ENCODE data around the gene LARGE1. TPM values are rescaled to one million over a fixed set of nuclear protein-coding genes. Genes with fewer than 3 reads are reported as not detected.

Gene LARGE1
- total and polyA plus RNA-seq, 2 of the 13 experiments (the other 11 are each of a cell fraction or from before 2014, with no cell fraction given) = 8.4 to 11.0 TPM

GRCh38 chr22:33584152-33584551 is 336.1 kb downstream of the LARGE1 start:
- TF ChIP-seq RFX3 (CRISPR knock-in tag; IDR thresholded peaks at IDR 0.05) (no peak), NFYC (CRISPR knock-in tag; IDR thresholded peaks at IDR 0.05) (no peak), RXRA (CRISPR knock-in tag; IDR thresholded peaks at IDR 0.05) (no peak), ZNF224 (CRISPR knock-in tag; IDR thresholded peaks at IDR 0.05) (no peak), TBP (CRISPR knock-in tag; IDR thresholded peaks at IDR 0.05) (no peak), RFX1 (IDR thresholded peaks at IDR 0.05) (no peak), ZBTB46 (CRISPR knock-in tag; IDR thresholded peaks at IDR 0.05; ENCODE audit: borderline replicate concordance) (no peak), FOXO1 (CRISPR knock-in tag; IDR thresholded peaks at IDR 0.05) (no peak), ZNF562 (CRISPR knock-in tag; IDR thresholded peaks at IDR 0.05; ENCODE audit: borderline replicate concordance) (no peak), NFE2L2 (IDR thresholded peaks at IDR 0.05; ENCODE audit: low read length) (no peak), ZNF441 (CRISPR knock-in tag; IDR thresholded peaks at IDR 0.05; ENCODE audit: borderline replicate concordance) (no peak), MTA3 (CRISPR knock-in tag; IDR thresholded peaks at IDR 0.05) (no peak)
- H3K4me3 ChIP-seq (replicated peaks in 1 of 3; ENCODE audit: insufficient read depth in 1 of 3, low read depth in 2 of 3, low read length in 3 of 3) = no peak overlapping the region
- no peak overlapping the region for H3K27ac ChIP-seq (ENCODE audit: extremely low read length, insufficient read depth, low read length)
- POLR2A ChIA-PET = interaction anchor here (2.2 kb wide), 1 partner anchor 44 kb away, joined by 7 read pairs; no protein-coding TSS in a partner anchor
- H3K9ac ChIP-seq (ENCODE audit: insufficient read depth, low read depth, low read length) = no peak overlapping the region
- BruUV-seq (replicated peaks) = no TSS peak
- DNase-seq (ENCODE audit: low spot score) (no peak), FAIRE-seq (no peak), ATAC-seq (no peak)
- in situ Hi-C loops (cut with HindIII; ENCODE audit: extremely low pct_ligation_motif_present, low pct_unique_long_range_greater_than_20kb) = no loop called here
- peaks cover 8% of the 10 kb centered on the region for H3K4me1 ChIP-seq (ENCODE audit: insufficient read depth, low read length)
- no peaks in the 10 kb centered on the region for H3K9me3 ChIP-seq (ENCODE audit: low read length)
- H4K20me1 ChIP-seq (ENCODE audit: insufficient read depth, low read length) = no peaks in the 10 kb centered on the region
- no peaks in the 10 kb centered on the region for H3K27me3 ChIP-seq (ENCODE audit: control insufficient read depth in 1 of 2, insufficient read depth in 2 of 2, low read length in 2 of 2)
- H2AFZ ChIP-seq (ENCODE audit: low read length) = no peak overlapping the region
- intact Hi-C loops (cut with micrococcal nuclease; ENCODE audit: unreplicated experiment) = loop anchor here (5.0 kb wide), 1 partner anchor 333 kb away; no protein-coding TSS in a partner anchor
- no peak overlapping the region for H3K4me2 ChIP-seq (ENCODE audit: low read depth, low read length)
- CTCF ChIA-PET (ENCODE audit: low intra/inter-chr PET ratio, low total read pairs) = no interaction called here
- no peaks in the 10 kb centered on the region for H3K79me2 ChIP-seq (ENCODE audit: insufficient read depth, low read length)
- H3K36me3 ChIP-seq (replicated peaks in 1 of 2; ENCODE audit: control insufficient read depth in 1 of 2, insufficient read depth in 2 of 2, low read length in 2 of 2) = no peaks in the 10 kb centered on the region
- WGBS (ENCODE audit: low lambda C conversion rate) = 96% methylated on average over 5 of the region's 5 CpGs
